KMS-11 (cell line): ENCODE results near the gene FEM1B.

Source experiments
- H2AFZ ChIP-seq: fragments of 200-600 bp; sonication (generic); 2 replicates; pipeline ENCODE4 v1.6.1; 2016; ENCODE audit warnings: antibody characterized with exemption, mixed run types, low read depth
- H3K27ac ChIP-seq: fragments of 200-600 bp; sonication (generic); 2 replicates; pipeline ENCODE4 v1.6.1; 2016; ENCODE audit warnings: mild to moderate bottlenecking, mixed run types
- H3K27me3 ChIP-seq: fragments of 200-600 bp; sonication (generic); 2 replicates; pipeline ENCODE4 v1.6.1; 2017; ENCODE audit warnings: mild to moderate bottlenecking, low read depth, mixed run types, moderate library complexity; ENCODE audit not compliant: insufficient read depth
- H3K36me3 ChIP-seq: fragments of 200-600 bp; sonication (generic); 2 replicates; pipeline ENCODE4 v1.6.1; 2017; ENCODE audit warnings: mild to moderate bottlenecking, mixed run types; ENCODE audit not compliant: insufficient read depth
- H3K4me1 ChIP-seq: fragments of 200-600 bp; sonication (generic); 2 replicates; pipeline ENCODE4 v1.6.1; 2016; ENCODE audit warnings: mild to moderate bottlenecking, low read depth, mixed run types; ENCODE audit not compliant: poor library complexity, severe bottlenecking
- H3K4me2 ChIP-seq: fragments of 200-600 bp; sonication (generic); 2 replicates; pipeline ENCODE4 v1.7.0; 2016; ENCODE audit warnings: mild to moderate bottlenecking, mixed run types
- H3K4me3 ChIP-seq: fragments of 200-600 bp; sonication (generic); IDR thresholded peaks from 2 replicates; pipeline ENCODE4 v1.6.1; 2017; ENCODE audit warnings: low read depth, low read length, mixed read lengths; ENCODE audit not compliant: insufficient read depth
- H3K79me2 ChIP-seq: fragments of 200-600 bp; sonication (generic); 2 replicates; pipeline ENCODE4 v1.6.1; 2016; ENCODE audit warnings: low read depth, mixed run types; ENCODE audit not compliant: insufficient read depth
- H3K9ac ChIP-seq: fragments of 200-600 bp; sonication (generic); 2 replicates; pipeline ENCODE4 v1.6.1; 2016; ENCODE audit warnings: mild to moderate bottlenecking, mixed run types
- H4K20me1 ChIP-seq: fragments of 200-600 bp; sonication (generic); 2 replicates; pipeline ENCODE4 v1.6.1; 2016; ENCODE audit warnings: mild to moderate bottlenecking, mixed run types; ENCODE audit not compliant: insufficient read depth
- CTCF ChIP-seq: fragments of 200-600 bp; sonication (generic); conservative IDR thresholded peaks from 2 replicates; pipeline ENCODE4 v1.6.1; 2017; ENCODE audit warnings: low read depth, mild to moderate bottlenecking, antibody characterized with exemption, low read length, moderate library complexity, mixed read lengths

FEM1B gene

GRCh38 chr15:68311859-68312557 lies 34.5 kb downstream of the FEM1B start:
- H3K4me1 ChIP-seq, result no peaks in the 10 kb centered on the region
- no peaks in the 10 kb centered on the region for H3K36me3 ChIP-seq
- no peaks in the 10 kb centered on the region for H3K79me2 ChIP-seq
- no peak overlapping the region for H3K27ac ChIP-seq
- H2AFZ ChIP-seq, result no peak overlapping the region
- no peak for TF ChIP-seq CTCF
- H3K27me3 ChIP-seq, result no peaks in the 10 kb centered on the region
- no peaks in the 10 kb centered on the region for H4K20me1 ChIP-seq
- H3K9ac ChIP-seq, result no peak overlapping the region
- no peak overlapping the region for H3K4me3 ChIP-seq
- no peak overlapping the region for H3K4me2 ChIP-seq

GRCh38 chr15:68312701-68313204 lies 35.2 kb downstream of the FEM1B start:
- Histone ChIP-seq H3K79me2 (no peaks in the 10 kb centered on the region), H4K20me1 (no peaks in the 10 kb centered on the region), H3K4me1 (no peaks in the 10 kb centered on the region), H2AFZ (no peak overlapping the region), H3K4me2 (no peak overlapping the region), H3K4me3 (no peak overlapping the region), H3K36me3 (no peaks in the 10 kb centered on the region), H3K9ac (no peak overlapping the region), H3K27me3 (no peaks in the 10 kb centered on the region), H3K27ac (no peak overlapping the region)
- no peak for TF ChIP-seq CTCF

- Histone ChIP-seq H3K4me2 (no peak overlapping the region), H3K27ac (no peak overlapping the region), H4K20me1 (no peaks in the 10 kb centered on the region), H3K27me3 (no peaks in the 10 kb centered on the region), H2AFZ (no peak overlapping the region), H3K36me3 (no peaks in the 10 kb centered on the region), H3K79me2 (no peaks in the 10 kb centered on the region), H3K9ac (no peak overlapping the region), H3K4me3 (no peak overlapping the region), H3K4me1 (no peaks in the 10 kb centered on the region)
- TF ChIP-seq CTCF, result no peak
Measured at GRCh38 chr15:68313501-68314410, 36.2 kb downstream of the FEM1B start.

- no peak overlapping the region for H3K4me2 ChIP-seq
- H3K4me3 ChIP-seq, result no peak overlapping the region
- H3K27ac ChIP-seq, result no peak overlapping the region
- no peaks in the 10 kb centered on the region for H3K36me3 ChIP-seq
- TF ChIP-seq CTCF, result no peak
- no peak overlapping the region for H3K9ac ChIP-seq
- H3K79me2 ChIP-seq, result no peaks in the 10 kb centered on the region
- H3K4me1 ChIP-seq, result no peaks in the 10 kb centered on the region
- no peaks in the 10 kb centered on the region for H4K20me1 ChIP-seq
- no peaks in the 10 kb centered on the region for H3K27me3 ChIP-seq
- no peak overlapping the region for H2AFZ ChIP-seq
Measured at GRCh38 chr15:68314563-68314962, 37.0 kb downstream of the FEM1B start.
